DMS 273 (cell line): Measurements from ENCODE around the gene PTGES.

ENCODE experiments used
- DNase-seq: peaks from one replicate; lab custom pipeline; 2025; ENCODE audit not compliant: unreplicated experiment; lab: John Stamatoyannopoulos, UW

PTGES gene

GRCh38 chr9:129748249-129748648 lies 4.6 kb downstream of the PTGES start:
- no peak for DNase-seq

GRCh38 chr9:129746092-129746777 lies 6.6 kb downstream of the PTGES start:
- no peak for DNase-seq

GRCh38 chr9:129745200-129745599 lies 7.6 kb downstream of the PTGES start:
- DNase-seq = no peak

- DNase-seq = no peak
Observed at GRCh38 chr9:129740666-129741464, 12.0 kb downstream of the PTGES start.

GRCh38 chr9:129740174-129740573 lies 12.7 kb downstream of the PTGES start:
- DNase-seq = no peak

GRCh38 chr9:129739432-129739831 lies 13.4 kb downstream of the PTGES start:
- no peak for DNase-seq

- DNase-seq = peak; percentile 91
Observed at GRCh38 chr9:129737479-129738274, 15.2 kb downstream of the PTGES start.

- DNase-seq = no peak
Observed at GRCh38 chr9:129736334-129736733, 16.5 kb downstream of the PTGES start.

GRCh38 chr9:129735546-129735945 lies 17.3 kb downstream of the PTGES start:
- no peak for DNase-seq

GRCh38 chr9:129733632-129733953 lies 19.2 kb downstream of the PTGES start:
- DNase-seq = no peak

- no peak for DNase-seq
Observed at GRCh38 chr9:129732946-129733631, 19.8 kb downstream of the PTGES start.

- DNase-seq = no peak
Observed at GRCh38 chr9:129732100-129732499, 20.7 kb downstream of the PTGES start.

- DNase-seq = peak; percentile 25
Observed at GRCh38 chr9:129731477-129732085, 21.3 kb downstream of the PTGES start.

- no peak for DNase-seq
Observed at GRCh38 chr9:129728744-129729143, 24.1 kb downstream of the PTGES start.

GRCh38 chr9:129726322-129727160 lies 26.3 kb downstream of the PTGES start:
- peak; percentile 89 for DNase-seq

GRCh38 chr9:129725795-129726251 lies 27.0 kb downstream of the PTGES start:
- peak; percentile 48 for DNase-seq

GRCh38 chr9:129724456-129725190 lies 28.2 kb downstream of the PTGES start:
- DNase-seq = no peak

- DNase-seq = no peak
Observed at GRCh38 chr9:129722913-129723312, 29.9 kb downstream of the PTGES start.
